HG03135 (cell line): Measurements from ENCODE around the gene VCL.
"Not testable (repeated sequence)": the region's sequence is repeated elsewhere in the genome, so short reads cannot be mapped to it uniquely, and the experiment has no call there.

Source experiments
- ATAC-seq: cut with Tn5 transposase; IDR thresholded peaks from one replicate; pipeline ENCODE4 v1.9.1; 2021; ENCODE audit warnings: mild to moderate bottlenecking, moderate library complexity; ENCODE audit not compliant: unreplicated experiment

VCL gene

DNA sequence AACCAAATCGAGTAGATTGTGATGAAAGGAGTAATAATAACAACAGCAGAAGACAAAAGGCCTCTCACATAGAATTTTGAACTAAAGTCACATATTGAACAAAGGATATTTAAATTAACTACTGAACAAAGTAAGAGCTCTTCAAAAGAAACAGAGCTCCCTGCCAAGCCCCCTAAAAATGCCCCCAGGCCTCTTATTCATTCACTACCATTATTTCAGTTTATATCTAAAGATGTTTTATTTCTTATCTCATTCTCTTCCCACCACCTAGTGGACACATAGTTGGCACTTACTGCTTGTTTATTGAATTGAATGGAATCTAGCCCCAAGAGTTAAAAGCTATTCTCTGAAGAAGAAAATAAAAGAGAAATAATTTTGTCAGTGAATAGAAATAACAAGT lies 37.4 kb downstream of the VCL start:
- ATAC-seq, result no peak

- no peak for ATAC-seq
Measured at GRCh38 chr10:74036474-74036873, 38.6 kb downstream of the VCL start.

GRCh38 chr10:74039561-74040145 lies 41.7 kb downstream of the VCL start:
- ATAC-seq, result no peak

DNA sequence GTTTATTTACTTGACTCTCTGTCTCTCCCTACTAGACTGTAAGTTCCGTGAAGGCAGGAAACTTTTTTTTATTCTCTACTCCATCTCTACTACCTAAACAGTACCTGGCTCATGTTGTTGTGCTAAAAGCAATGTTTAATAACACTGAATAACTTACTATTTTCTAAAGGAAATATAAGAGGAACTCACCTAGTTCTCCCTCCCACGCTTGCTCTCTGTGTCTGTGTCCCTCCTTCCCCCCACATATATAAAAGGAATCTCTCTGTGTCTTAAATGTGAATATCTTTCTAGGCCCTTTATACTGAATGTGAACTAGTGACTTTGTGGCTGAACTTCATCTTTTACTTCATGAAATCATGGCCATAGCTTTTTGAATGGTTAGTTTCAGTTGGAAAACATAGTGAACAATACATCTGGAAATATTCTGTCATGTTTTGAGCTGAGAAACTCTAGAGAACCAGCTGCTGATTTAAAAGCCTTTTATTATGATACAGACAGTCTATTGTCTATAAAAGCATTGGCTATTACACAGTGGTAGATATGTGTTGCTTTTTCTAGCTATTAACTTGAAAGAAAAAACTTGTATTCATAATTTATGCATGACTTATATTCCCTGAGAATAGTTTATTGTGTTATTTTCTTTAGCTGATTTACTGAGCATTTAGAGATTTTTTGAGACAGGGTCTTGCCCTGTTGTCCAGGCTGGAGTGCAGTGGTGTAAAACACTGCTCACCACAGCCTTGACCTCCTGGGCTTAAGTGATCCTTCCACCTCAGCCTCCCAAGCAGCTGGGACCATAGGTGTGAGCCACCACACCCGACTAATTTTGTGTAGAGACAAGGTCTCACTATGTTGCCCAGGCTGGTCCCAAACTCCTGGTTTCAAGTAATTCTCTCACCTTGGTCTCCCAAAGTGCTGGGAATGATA lies 42.5 kb downstream of the VCL start:
- no peak for ATAC-seq

GRCh38 chr10:74044419-74044818 lies 46.5 kb downstream of the VCL start:
- ATAC-seq, result no peak

GRCh38 chr10:74047304-74047703 lies 49.4 kb downstream of the VCL start:
- ATAC-seq, result no peak

GRCh38 chr10:74047871-74048270 lies 50.0 kb downstream of the VCL start:
- no peak for ATAC-seq

DNA sequence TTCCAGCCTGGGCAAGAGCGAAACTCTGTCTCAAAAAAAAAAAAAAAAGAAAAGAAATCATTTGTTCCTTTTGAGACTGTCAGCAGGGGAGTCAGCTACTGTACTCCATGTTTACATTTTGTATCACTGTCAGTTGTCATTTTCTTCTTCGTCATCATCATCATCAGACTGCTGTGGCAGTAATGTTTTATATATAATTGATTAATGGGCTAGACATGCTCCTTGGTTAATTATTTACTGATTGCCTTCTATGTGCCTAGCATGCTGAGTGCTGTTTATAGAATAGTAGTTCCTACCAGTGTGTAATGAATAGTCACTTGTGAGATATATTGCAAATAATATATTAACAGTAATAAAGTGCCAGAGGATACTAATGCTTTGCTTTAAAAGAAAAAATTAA lies 50.5 kb downstream of the VCL start:
- ATAC-seq, result no peak

- ATAC-seq, result no peak
Measured at GRCh38 chr10:74049955-74050354, 52.0 kb downstream of the VCL start.

- ATAC-seq, result no peak
Measured at GRCh38 chr10:74050653-74051052, 52.7 kb downstream of the VCL start.

- ATAC-seq, result no peak
Measured at GRCh38 chr10:74051736-74052342, 53.9 kb downstream of the VCL start.

GRCh38 chr10:74052994-74053393 lies 55.1 kb downstream of the VCL start:
- no peak for ATAC-seq

- no peak for ATAC-seq
Measured at GRCh38 chr10:74055383-74056049, 57.6 kb downstream of the VCL start.

DNA sequence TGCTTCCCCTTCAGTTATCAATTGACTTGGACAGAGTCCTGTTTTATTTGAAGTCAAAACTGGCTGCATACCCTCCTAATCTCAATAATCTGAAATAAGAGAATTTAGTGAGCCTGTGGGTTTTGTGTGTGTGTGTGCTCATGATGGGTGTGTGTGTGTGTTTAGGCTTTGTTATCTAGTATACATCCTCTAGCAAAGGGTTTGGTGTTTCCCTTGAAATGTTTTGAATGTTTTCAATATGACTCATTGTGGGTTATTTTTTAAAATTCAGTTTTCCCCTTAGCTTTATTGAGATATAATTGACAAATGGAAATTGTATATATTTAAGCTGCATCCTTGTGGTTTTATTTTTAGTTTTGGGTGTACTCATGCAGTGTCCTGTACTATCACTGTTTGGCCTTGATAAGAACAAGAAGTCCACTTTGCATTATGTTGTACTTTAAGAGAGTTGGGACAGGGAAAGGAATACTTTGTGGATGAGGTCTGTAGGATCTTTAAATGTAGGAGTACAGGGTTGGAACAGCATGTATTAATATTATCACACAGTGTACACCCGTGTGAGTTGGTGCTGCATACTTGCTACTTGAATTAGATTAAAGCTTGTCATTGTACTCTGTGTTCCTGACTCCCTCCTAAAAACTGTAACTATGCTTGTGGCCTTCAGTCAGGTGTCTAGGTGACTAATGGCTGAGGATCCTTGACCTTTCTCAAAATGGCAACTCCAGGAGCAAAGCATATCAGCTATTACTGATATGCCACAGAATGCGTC lies 58.3 kb downstream of the VCL start:
- peak; percentile 48 for ATAC-seq

DNA sequence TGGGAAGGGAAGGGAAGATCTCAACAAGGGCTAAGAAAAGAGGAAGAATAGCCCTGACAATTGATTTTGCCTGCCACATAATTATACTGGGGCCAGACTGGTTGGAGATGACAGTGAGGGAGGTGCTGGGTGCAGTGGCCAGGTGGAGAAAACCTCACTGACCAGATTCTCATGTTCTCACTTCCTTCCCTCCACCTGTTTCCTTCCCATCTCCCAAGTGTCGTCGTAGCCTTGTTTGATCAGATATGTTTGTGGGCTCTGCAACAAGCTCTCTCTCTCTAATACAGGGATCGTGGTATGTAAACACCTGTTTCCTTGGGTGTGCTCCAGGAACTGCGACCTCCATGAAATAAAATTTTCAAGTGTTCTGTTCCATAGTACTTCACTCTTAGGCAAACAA lies 60.2 kb downstream of the VCL start:
- ATAC-seq, result no peak

- no peak for ATAC-seq
Measured at GRCh38 chr10:74058658-74059057, 60.7 kb downstream of the VCL start.

- no peak for ATAC-seq
Measured at GRCh38 chr10:74061104-74061503, 63.2 kb downstream of the VCL start.

GRCh38 chr10:74061978-74062377 lies 64.1 kb downstream of the VCL start:
- ATAC-seq, result not testable (repeated sequence)

GRCh38 chr10:74063256-74063655 lies 65.3 kb downstream of the VCL start:
- ATAC-seq, result no peak
